Left ventricle myocardium superior (tissue), 1 donor: Measurements from ENCODE around the gene GIMD1. TPM values are rescaled to one million over a fixed set of nuclear protein-coding genes. Genes with fewer than 3 reads are reported as not detected.
"Not testable (repeated sequence)": the region's sequence is repeated elsewhere in the genome, so short reads cannot be mapped to it uniquely, and the experiment has no call there.

Experiments
- ATAC-seq: fragments of 200-7000 bp; cut with Tn5 transposase; one replicate; pipeline ENCODE4 v1.9.1; 2020; ENCODE audit warnings: mild to moderate bottlenecking, moderate library complexity
- DNase-seq: peaks from one replicate; pipeline ENCODE4 v3.0.0-alpha.2; 2020
- intact Hi-C: fragments of 100-400 bp; cut with micrococcal nuclease; formaldehyde crosslinking; loops from one replicate; pipeline ENCODE4 v1.11.0; 2022
- long read RNA-seq: library from polyadenylated mRNA; unstranded; transcript quantifications from one replicate; pipeline ENCODE4 v2.0.0, GENCODE V29; 2021
- total RNA-seq: library from RNA; stranded (reverse); fragmentation: NEBNext Ultra II Directional; extraction: Animal tissue kit (Norgen Biotek cat#: 25700); gene quantifications from one replicate; pipeline ENCODE4 v1.2.1, GENCODE V29; 2021
- donor health status: DM: no; HTN: yes; CAD: no; lungs with severe emphysema.

Gene GIMD1
- total RNA-seq: not detected
- long read RNA-seq: 0 reads

- intact Hi-C loops: no loop called here
- ATAC-seq: no peak
Measured at GRCh38 chr4:106368678-106369077, at the start of gene GIMD1. Gene GIMD1 (minus strand): TSS chr4:106368778. CDS start chr4:106367435, 1,343 bp downstream.

GRCh38 chr4:106414366-106414765 lies 45.8 kb upstream of the GIMD1 start:
- DNase-seq (no peak), ATAC-seq (no peak)
- intact Hi-C loops: no loop called here

More at GRCh38 chr4:106368678-106369077, at the start of gene GIMD1:
- DNase-seq: no peak

- DNase-seq (no peak), ATAC-seq (no peak)
- intact Hi-C loops: no loop called here
Measured at GRCh38 chr4:106409901-106410889, 41.6 kb upstream of the GIMD1 start.

GRCh38 chr4:106408004-106408403 lies 39.4 kb upstream of the GIMD1 start:
- intact Hi-C loops, DNase-seq, ATAC-seq: not testable (repeated sequence)

- DNase-seq (no peak), ATAC-seq (no peak)
- intact Hi-C loops: no loop called here
Measured at GRCh38 chr4:106401157-106401556, 32.6 kb upstream of the GIMD1 start.

- intact Hi-C loops, ATAC-seq, DNase-seq: not testable (repeated sequence)
Measured at GRCh38 chr4:106398898-106399297, 30.3 kb upstream of the GIMD1 start.

- intact Hi-C loops: no loop called here
- ATAC-seq: no peak
- no peak for DNase-seq
Measured at GRCh38 chr4:106395582-106395981, 27.0 kb upstream of the GIMD1 start.

- intact Hi-C loops: no loop called here
- no peak for ATAC-seq
- DNase-seq: peak; percentile 14
Measured at GRCh38 chr4:106385853-106386393, 17.3 kb upstream of the GIMD1 start.

GRCh38 chr4:106384878-106385277 lies 16.3 kb upstream of the GIMD1 start:
- intact Hi-C loops: no loop called here
- peak; percentile 15 for DNase-seq
- no peak for ATAC-seq

- DNase-seq (no peak), ATAC-seq (no peak)
- intact Hi-C loops: no loop called here
Measured at GRCh38 chr4:106380179-106380578, 11.6 kb upstream of the GIMD1 start.

GRCh38 chr4:106373026-106373425 lies 4.4 kb upstream of the GIMD1 start:
- DNase-seq (no peak), ATAC-seq (no peak)
- intact Hi-C loops: no loop called here

GRCh38 chr4:106371161-106371560 lies 2.6 kb upstream of the GIMD1 start:
- intact Hi-C loops: no loop called here
- ATAC-seq (no peak), DNase-seq (no peak)

GRCh38 chr4:106370214-106370613 lies 1.6 kb upstream of the GIMD1 start:
- intact Hi-C loops: no loop called here

GRCh38 chr4:106369456-106370060 lies 980 bp upstream of the GIMD1 start:
- intact Hi-C loops: no loop called here
- DNase-seq: no peak

More at GRCh38 chr4:106370214-106370613, 1.6 kb upstream of the GIMD1 start:
- DNase-seq (no peak), ATAC-seq (no peak)

GRCh38 chr4:106367072-106367471 lies 1.5 kb downstream of the GIMD1 start:
- intact Hi-C loops: no loop called here
- no peak for DNase-seq
- ATAC-seq: no peak

More at GRCh38 chr4:106369456-106370060, 980 bp upstream of the GIMD1 start:
- no peak for ATAC-seq

- no peak for ATAC-seq
- DNase-seq: no peak
- intact Hi-C loops: no loop called here
Measured at GRCh38 chr4:106366026-106366425, 2.6 kb downstream of the GIMD1 start.

- intact Hi-C loops: no loop called here
- ATAC-seq (peak; percentile 93), DNase-seq (no peak)
Measured at GRCh38 chr4:106365613-106366012, 3.0 kb downstream of the GIMD1 start.

GRCh38 chr4:106364282-106364681 lies 4.3 kb downstream of the GIMD1 start:
- intact Hi-C loops: no loop called here
- DNase-seq (no peak), ATAC-seq (no peak)

- intact Hi-C loops: no loop called here
- DNase-seq (no peak), ATAC-seq (no peak)
Measured at GRCh38 chr4:106362086-106362825, 6.3 kb downstream of the GIMD1 start.
